ENCODE results near the gene PROSER3. TPM values are rescaled to one million over a fixed set of nuclear protein-coding genes. Genes with fewer than 3 reads are reported as not detected.

Gene PROSER3
- total RNA-seq, 2 donors from 2014 or later, result 36.2 to 53.8 TPM

- no peak for ATAC-seq
- peak; percentile 26 for DNase-seq (ENCODE audit: low spot score)
- Mint-ChIP-seq H3K27me3 (no peaks in the 10 kb centered on the region), H3K36me3 (no peaks in the 10 kb centered on the region), H3K27ac (peak overlapping the region in 1 of 2 donors; percentile 77), H3K9me3 (no peaks in the 10 kb centered on the region), H3K4me3 (peak overlapping the region; percentile 85), H3K4me1 (ENCODE audit: low read depth in 2 of 2) (peaks cover 20 to 25% of the 10 kb centered on the region in 2 donors)
Measured at GRCh38 chr19:35776102-35776788, 18.3 kb downstream of the PROSER3 start.

- no peaks in the 10 kb centered on the region for H3K9me3 Mint-ChIP-seq
- peak overlapping the region; percentile 85 for H3K4me3 Mint-ChIP-seq
- H3K27ac Mint-ChIP-seq, result peak overlapping the region in 1 of 2 donors; percentile 77
- H3K27me3 Mint-ChIP-seq, result no peaks in the 10 kb centered on the region
- H3K4me1 Mint-ChIP-seq (ENCODE audit: low read depth in 2 of 2), result peaks cover 23 to 25% of the 10 kb centered on the region in 2 donors
- no peaks in the 10 kb centered on the region for H3K36me3 Mint-ChIP-seq
- ATAC-seq (no peak), DNase-seq (ENCODE audit: low spot score) (peak; percentile 59)
Measured at GRCh38 chr19:35777086-35777841, 19.3 kb downstream of the PROSER3 start.

- no peak overlapping the region for H3K27ac Mint-ChIP-seq
- DNase-seq (ENCODE audit: low spot score) (no peak), ATAC-seq (no peak)
Measured at GRCh38 chr19:35777961-35778360, 20.0 kb downstream of the PROSER3 start.

GRCh38 chr19:35779033-35779432 is 21.1 kb downstream of the PROSER3 start:
- ATAC-seq (no peak), DNase-seq (ENCODE audit: low spot score) (no peak)
- Mint-ChIP-seq H3K27me3 (no peaks in the 10 kb centered on the region), H3K4me1 (ENCODE audit: low read depth in 2 of 2) (peaks cover 31 to 33% of the 10 kb centered on the region in 2 donors), H3K4me3 (no peak overlapping the region), H3K36me3 (no peaks in the 10 kb centered on the region), H3K9me3 (no peaks in the 10 kb centered on the region), H3K27ac (no peak overlapping the region)

More at GRCh38 chr19:35777961-35778360, 20.0 kb downstream of the PROSER3 start:
- H3K9me3 Mint-ChIP-seq, result no peaks in the 10 kb centered on the region
- no peak overlapping the region for H3K4me3 Mint-ChIP-seq
- H3K4me1 Mint-ChIP-seq (ENCODE audit: low read depth in 2 of 2), result peaks cover 25 to 26% of the 10 kb centered on the region in 2 donors
- no peaks in the 10 kb centered on the region for H3K36me3 Mint-ChIP-seq
- no peaks in the 10 kb centered on the region for H3K27me3 Mint-ChIP-seq

GRCh38 chr19:35780058-35780457 is 22.1 kb downstream of the PROSER3 start:
- Mint-ChIP-seq H3K4me1 (ENCODE audit: low read depth in 2 of 2) (peaks cover 21 to 27% of the 10 kb centered on the region in 2 donors), H3K27ac (no peak overlapping the region), H3K27me3 (no peaks in the 10 kb centered on the region), H3K4me3 (no peak overlapping the region), H3K9me3 (no peaks in the 10 kb centered on the region), H3K36me3 (no peaks in the 10 kb centered on the region)
- DNase-seq (ENCODE audit: low spot score) (no peak), ATAC-seq (no peak)

- Mint-ChIP-seq H3K27me3 (no peaks in the 10 kb centered on the region), H3K4me3 (no peak overlapping the region), H3K27ac (no peak overlapping the region), H3K4me1 (ENCODE audit: low read depth in 2 of 2) (peaks cover 20 to 27% of the 10 kb centered on the region in 2 donors), H3K36me3 (no peaks in the 10 kb centered on the region), H3K9me3 (no peaks in the 10 kb centered on the region)
- no peak for DNase-seq (ENCODE audit: low spot score)
- ATAC-seq, result no peak
Measured at GRCh38 chr19:35780717-35781116, 22.7 kb downstream of the PROSER3 start.

GRCh38 chr19:35781650-35782049 is 23.7 kb downstream of the PROSER3 start:
- Mint-ChIP-seq H3K9me3 (no peaks in the 10 kb centered on the region), H3K4me3 (no peak overlapping the region), H3K36me3 (no peaks in the 10 kb centered on the region), H3K4me1 (ENCODE audit: low read depth in 2 of 2) (peaks cover 12 to 18% of the 10 kb centered on the region in 2 donors), H3K27ac (no peak overlapping the region), H3K27me3 (no peaks in the 10 kb centered on the region)
- no peak for ATAC-seq
- no peak for DNase-seq (ENCODE audit: low spot score)

GRCh38 chr19:35782589-35782988 is 24.6 kb downstream of the PROSER3 start:
- DNase-seq (ENCODE audit: low spot score) (no peak), ATAC-seq (no peak)
- H3K4me1 Mint-ChIP-seq (ENCODE audit: low read depth in 2 of 2), result peaks cover 6 to 13% of the 10 kb centered on the region in 2 donors
- H3K4me3 Mint-ChIP-seq, result no peak overlapping the region
- H3K9me3 Mint-ChIP-seq, result no peaks in the 10 kb centered on the region
- H3K27me3 Mint-ChIP-seq, result no peaks in the 10 kb centered on the region
- no peak overlapping the region for H3K27ac Mint-ChIP-seq
- no peaks in the 10 kb centered on the region for H3K36me3 Mint-ChIP-seq

- no peaks in the 10 kb centered on the region for H3K27me3 Mint-ChIP-seq
- DNase-seq (ENCODE audit: low spot score) (no peak), ATAC-seq (no peak)
- H3K4me1 Mint-ChIP-seq (ENCODE audit: low read depth in 2 of 2), result peaks cover 6 to 13% of the 10 kb centered on the region in 2 donors
- no peak overlapping the region for H3K4me3 Mint-ChIP-seq
- no peaks in the 10 kb centered on the region for H3K36me3 Mint-ChIP-seq
- no peaks in the 10 kb centered on the region for H3K9me3 Mint-ChIP-seq
- no peak overlapping the region for H3K27ac Mint-ChIP-seq
Measured at GRCh38 chr19:35783469-35784434, 25.8 kb downstream of the PROSER3 start.

- Mint-ChIP-seq H3K9me3 (no peaks in the 10 kb centered on the region), H3K27ac (no peak overlapping the region), H3K36me3 (no peaks in the 10 kb centered on the region), H3K4me1 (ENCODE audit: low read depth in 2 of 2) (peaks cover 6 to 13% of the 10 kb centered on the region in 2 donors), H3K4me3 (no peak overlapping the region), H3K27me3 (no peaks in the 10 kb centered on the region)
- ATAC-seq (no peak), DNase-seq (ENCODE audit: low spot score) (no peak)
Measured at GRCh38 chr19:35784503-35785338, 26.7 kb downstream of the PROSER3 start.

GRCh38 chr19:35785339-35785627 is 27.3 kb downstream of the PROSER3 start:
- Mint-ChIP-seq H3K9me3 (no peaks in the 10 kb centered on the region), H3K27me3 (no peaks in the 10 kb centered on the region), H3K27ac (no peak overlapping the region), H3K4me1 (ENCODE audit: low read depth in 2 of 2) (peaks cover 6 to 13% of the 10 kb centered on the region in 2 donors), H3K36me3 (no peaks in the 10 kb centered on the region), H3K4me3 (no peak overlapping the region)
- ATAC-seq (no peak), DNase-seq (ENCODE audit: low spot score) (no peak)

GRCh38 chr19:35786299-35787160 is 28.6 kb downstream of the PROSER3 start:
- Mint-ChIP-seq H3K9me3 (no peaks in the 10 kb centered on the region), H3K27ac (no peak overlapping the region), H3K4me3 (no peak overlapping the region), H3K27me3 (no peaks in the 10 kb centered on the region), H3K4me1 (ENCODE audit: low read depth in 2 of 2) (peaks cover 6 to 10% of the 10 kb centered on the region in 2 donors), H3K36me3 (no peaks in the 10 kb centered on the region)
- ATAC-seq, result no peak
- DNase-seq (ENCODE audit: low spot score), result no peak
